Thyroid gland (tissue), 4 donors: ENCODE results near the gene MAPKAPK5. TPM values are rescaled to one million over a fixed set of nuclear protein-coding genes. Genes with fewer than 3 reads are reported as not detected.
"Not testable (repeated sequence)": the region's sequence is repeated elsewhere in the genome, so short reads cannot be mapped to it uniquely, and the experiment has no call there.

Experiments used
- DNase-seq, 2 donors: peaks; one replicate each; pipeline ENCODE4 v3.0.0-alpha.2; 2019
- H3K27ac ChIP-seq, 3 donors: fragments of 200-600 bp; sonication (generic); 1 replicate in 2 of 3; 2 replicates in 1 of 3; pipeline ENCODE4 v1.5.1; 2016 to 2019; ENCODE audit warnings: mild to moderate bottlenecking in 1 of 3, moderate library complexity in 1 of 3
- H3K27me3 ChIP-seq: fragments of 200-600 bp; sonication (generic); one replicate; pipeline ENCODE4 v1.5.1; 2019
- H3K36me3 ChIP-seq, 2 donors: fragments of 200-600 bp; sonication (generic); one replicate each; pipeline ENCODE4 v1.5.1; 2016 to 2019
- H3K4me1 ChIP-seq, 2 donors: fragments of 200-600 bp; sonication (generic); one replicate each; pipeline ENCODE4 v1.5.1; 2017 to 2019
- H3K4me3 ChIP-seq, 3 donors: fragments of 200-600 bp; sonication (generic); replicated peaks in 1 of 3; 1 replicate in 2 of 3; 2 replicates in 1 of 3; pipeline ENCODE4 v1.5.1; 2016; ENCODE audit warnings: mild to moderate bottlenecking in 1 of 3
- H3K9me3 ChIP-seq: fragments of 200-600 bp; sonication (generic); one replicate; pipeline ENCODE4 v1.5.1; 2017
- CTCF ChIP-seq, 6 experiments: fragments of 200-600 bp in 3 of 6; fragments of 450-650 bp in 3 of 6; sonication (generic) in 3 of 6; IDR thresholded peaks; one replicate each; pipeline ENCODE4 v1.5.1; 2016 to 2019; ENCODE audit warnings: antibody characterized with exemption in 6 of 6, mild to moderate bottlenecking in 2 of 6, inconsistent platforms in 1 of 6, moderate library complexity in 1 of 6
- POLR2A ChIP-seq, 2 donors: fragments of 450-650 bp; IDR thresholded peaks; one replicate each; pipeline ENCODE4 v1.6.1; 2017; ENCODE audit warnings: antibody characterized with exemption in 2 of 2, mild to moderate bottlenecking in 2 of 2, moderate library complexity in 1 of 2
- WGBS, 2 donors: methylation state at CpG; one replicate each; pipeline ENCODE4 v1.1.5; 2017; 5-methylcytosine and 5-hydroxymethylcytosine counted together
- intact Hi-C: fragments of 100-400 bp; cut with DNase I; formaldehyde crosslinking; loops from one replicate; pipeline ENCODE4 v1.15.1; 2023
- total RNA-seq, 4 donors: library from RNA; depleted of rRNA; stranded (reverse); fragments of >200 nt; gene quantifications; one replicate each; pipeline ENCODE4 v1.2.3, GENCODE V29; 2016

MAPKAPK5 gene
- total RNA-seq, 4 donors from 2014 or later = 54.3 to 81.6 (median 60.0) TPM

- Histone ChIP-seq H3K4me3 (no peak overlapping the region), H3K27ac (no peak overlapping the region), H3K36me3 (no peaks in the 10 kb centered on the region), H3K9me3 (no peaks in the 10 kb centered on the region), H3K4me1 (peaks cover 10% of the 10 kb centered on the region in 2 donors), H3K27me3 (no peaks in the 10 kb centered on the region)
- intact Hi-C loops = loop anchor here (10.0 kb wide), 1 partner anchor 134 kb away; the partner anchor contains the start of genes ACAD10 and BRAP
- TF ChIP-seq POLR2A (IDR thresholded peaks at IDR 0.05) (no peak), CTCF (IDR thresholded peaks at IDR 0.05) (no peak)
- WGBS, 2 donors = 88 to 92% methylated on average over 8 of the region's 8 CpGs
- no peak for DNase-seq
Measured at GRCh38 chr12:111818340-111818739, 23.7 kb upstream of the MAPKAPK5 start.

- DNase-seq = no peak
- TF ChIP-seq POLR2A (IDR thresholded peaks at IDR 0.05) = no peak
- TF ChIP-seq CTCF (IDR thresholded peaks at IDR 0.05) = no peak
- intact Hi-C loops = loop anchor here (10.0 kb wide), 1 partner anchor 135 kb away; the partner anchor contains the start of genes ACAD10 and BRAP
- Histone ChIP-seq H3K9me3 (no peaks in the 10 kb centered on the region), H3K27ac (no peak overlapping the region), H3K4me1 (peaks cover 10% of the 10 kb centered on the region in 2 donors), H3K36me3 (no peaks in the 10 kb centered on the region), H3K4me3 (no peak overlapping the region), H3K27me3 (no peaks in the 10 kb centered on the region)
- WGBS, 2 donors = 80 to 84% methylated on average over 6 of the region's 6 CpGs
Measured at GRCh38 chr12:111819191-111820158, 22.6 kb upstream of the MAPKAPK5 start.

GRCh38 chr12:111820828-111821227, 21.2 kb upstream of the MAPKAPK5 start:
- H3K4me1 ChIP-seq = peaks cover 9 to 10% of the 10 kb centered on the region in 2 donors
- H3K36me3 ChIP-seq, H3K27me3 ChIP-seq, intact Hi-C loops, H3K4me3 ChIP-seq, H3K27ac ChIP-seq, DNase-seq, H3K9me3 ChIP-seq: not testable (repeated sequence)
- WGBS, 2 donors = 88 to 89% methylated on average over 8 of the region's 8 CpGs

GRCh38 chr12:111822886-111823285, 19.1 kb upstream of the MAPKAPK5 start:
- DNase-seq = no peak
- TF ChIP-seq CTCF (IDR thresholded peaks at IDR 0.05) = no peak
- no peak for TF ChIP-seq POLR2A (IDR thresholded peaks at IDR 0.05)
- Histone ChIP-seq H3K4me3 (no peak overlapping the region), H3K36me3 (no peaks in the 10 kb centered on the region), H3K9me3 (no peaks in the 10 kb centered on the region), H3K4me1 (no peaks in the 10 kb centered on the region), H3K27me3 (no peaks in the 10 kb centered on the region), H3K27ac (no peak overlapping the region)
- WGBS, 2 donors = 49 to 60% methylated on average over 2 of the region's 2 CpGs
- intact Hi-C loops = no loop called here

- no peaks in the 10 kb centered on the region for H3K9me3 ChIP-seq
- H3K4me1 ChIP-seq = no peaks in the 10 kb centered on the region
- no peak overlapping the region for H3K4me3 ChIP-seq
- no peaks in the 10 kb centered on the region for H3K27me3 ChIP-seq
- TF ChIP-seq CTCF (IDR thresholded peaks at IDR 0.05) (no peak), POLR2A (IDR thresholded peaks at IDR 0.05) (no peak)
- intact Hi-C loops = no loop called here
- 65 to 80% methylated on average over 3 of the region's 3 CpGs for WGBS, 2 donors
- no peak overlapping the region for H3K27ac ChIP-seq
- no peaks in the 10 kb centered on the region for H3K36me3 ChIP-seq
- DNase-seq = no peak
Measured at GRCh38 chr12:111823891-111824290, 18.1 kb upstream of the MAPKAPK5 start.

GRCh38 chr12:111824312-111824711, 17.7 kb upstream of the MAPKAPK5 start:
- H3K4me3 ChIP-seq, H3K27me3 ChIP-seq, H3K36me3 ChIP-seq, intact Hi-C loops, H3K9me3 ChIP-seq, DNase-seq, H3K27ac ChIP-seq, H3K4me1 ChIP-seq: not testable (repeated sequence)
- WGBS, 2 donors = 52 to 53% methylated on average over 4 of the region's 4 CpGs
